ENCODE results near the gene SYNGR1. TPM values are rescaled to one million over a fixed set of nuclear protein-coding genes. Genes with fewer than 3 reads are reported as not detected.

The SYNGR1 gene
- total and polyA plus RNA-seq, 2 of the 8 experiments (the other 6 are each of a cell fraction or from before 2014, with no cell fraction given): 32.5 to 84.7 TPM

- Histone ChIP-seq H3K27ac (ENCODE audit: low read depth, low read length) (no peak overlapping the region), H3K23ac (ENCODE audit: insufficient read length) (no peak overlapping the region), H3K27me3 (replicated peaks in 1 of 4; ENCODE audit: control insufficient read depth in 3 of 4, extremely low read depth in 1 of 4, insufficient read depth in 3 of 4, low read length in 3 of 4) (no peaks in the 10 kb centered on the region), H3K4me1 (replicated peaks in 1 of 4; ENCODE audit: control insufficient read depth in 3 of 4, insufficient read depth in 4 of 4, low read length in 3 of 4) (peaks cover 0 to 18% (median 12%) of the 10 kb centered on the region in 4 experiments; a peak in 5 of 7 replicates), H3K18ac (ENCODE audit: extremely low read depth, low read length) (no peak overlapping the region), H4K8ac (ENCODE audit: extremely low read depth, insufficient read depth, low read length) (no peak overlapping the region), H3K4me2 (ENCODE audit: insufficient read depth in 1 of 2, low read depth in 2 of 2, low read length in 2 of 2) (0 out of 4 replicates have a peak overlapping the region, but pooled peaks have one; percentile 1 to 7), H2AFZ (ENCODE audit: low read length) (no peak overlapping the region), H3K79me1 (ENCODE audit: low read depth, low read length) (no peaks in the 10 kb centered on the region), H3K56ac (replicated peaks; ENCODE audit: insufficient read length, low read depth, low read length) (no peak overlapping the region), H2BK5ac (ENCODE audit: low read depth, low read length) (peak overlapping the region; percentile 14; the same call in 1 of the 2 replicates), H2BK120ac (replicated peaks; ENCODE audit: low read depth, low read length) (no peak overlapping the region), H4K5ac (ENCODE audit: insufficient read length, low read depth, low read length) (no peak overlapping the region), H3K9me3 (ENCODE audit: insufficient read depth in 2 of 2, low read depth in 1 of 2, low read length in 1 of 2) (no peaks in the 10 kb centered on the region), H3K79me2 (ENCODE audit: control insufficient read depth in 1 of 2, insufficient read depth in 2 of 2, low read length in 2 of 2) (no peaks in the 10 kb centered on the region), H3K4me3 (ENCODE audit: extremely low read depth in 1 of 4, insufficient read depth in 2 of 4, low read depth in 3 of 4, low read length in 4 of 4) (no peak overlapping the region), H2AK5ac (ENCODE audit: low read depth, low read length) (no peak overlapping the region), H2BK15ac (ENCODE audit: low read length) (no peak overlapping the region), H2BK12ac (ENCODE audit: low read depth, low read length) (peak overlapping the region; percentile 62), H3K36me3 (ENCODE audit: control insufficient read depth in 2 of 4, insufficient read depth in 4 of 4, low read length in 3 of 4) (peaks cover 20 to 30% (median 25%) of the 10 kb centered on the region in 4 experiments), H4K91ac (replicated peaks; ENCODE audit: insufficient read length, low read length) (peak overlapping the region; percentile 34), H3K14ac (ENCODE audit: insufficient read length) (no peak overlapping the region), H3K23me2 (ENCODE audit: low read depth, low read length) (no peaks in the 10 kb centered on the region), H2BK20ac (ENCODE audit: low read length) (no peak overlapping the region), H3K4ac (replicated peaks; ENCODE audit: insufficient read length, low read depth, low read length) (no peak overlapping the region), H4K20me1 (replicated peaks in 1 of 2; ENCODE audit: control insufficient read depth in 1 of 2, insufficient read depth in 2 of 2, low read length in 2 of 2) (peaks cover 15 to 21% of the 10 kb centered on the region in 2 experiments), H3K9ac (replicated peaks in 1 of 4; ENCODE audit: extremely low read depth in 1 of 4, low read depth in 3 of 4, low read length in 3 of 4) (no peak overlapping the region)
- DNase-seq (ENCODE audit: low read depth in 1 of 2, low spot score in 2 of 2): peak in 1 of 2 experiments; percentile 81
- no peak for FAIRE-seq
- POLR2A ChIA-PET (ENCODE audit: partially characterized antibody): interaction anchor here (0.6 to 37.3 kb wide), 15 partner anchors 8 to 1122 kb away, joined by 3 to 692 read pairs (median 5); partner anchors contain the start of genes RPL3 and SYNGR1
- CTCF ChIA-PET (ENCODE audit: partially characterized antibody): interaction anchor here (0.6 to 4.7 kb wide), 40 partner anchors 9 to 337 kb away, joined by 3 to 48 read pairs (median 4); partner anchors contain the start of genes ATF4 and RPL3
- WGBS, 2 experiments (ENCODE audit: extremely low coverage in 1 of 2, insufficient coverage in 1 of 2, insufficient read length in 1 of 2, insufficient replicate concordance in 2 of 2, low coverage in 1 of 2, low lambda C conversion rate in 2 of 2, missing lambda C conversion rate in 1 of 2): 44% methylated on average over 18 of the region's 18 CpGs; no CpG with 5 or more reads in 1 of the 2 experiments
- peak; percentile 55; the same call in 1 of the 2 replicates for TF ChIP-seq MAX (IDR thresholded peaks at IDR 0.05)
- TF ChIP-seq SRF (IDR thresholded peaks at IDR 0.05; ENCODE audit: low read depth, low read length): peak; percentile 70
- TF ChIP-seq POLR2AphosphoS5 (IDR thresholded peaks at IDR 0.05; ENCODE audit: low read depth, low read length): peak; percentile 21; the same call in 1 of the 2 replicates
- TF ChIP-seq GTF2F1 (IDR thresholded peaks at IDR 0.05; ENCODE audit: borderline replicate concordance, low read depth, low read length): no peak
- TF ChIP-seq POLR2A (IDR thresholded peaks at IDR 0.05; ENCODE audit: control extremely low read depth in 1 of 2, low read depth in 2 of 2, low read length in 2 of 2): peak in 1 of 2 experiments; percentile 43; a peak in 1 of 3 replicates
- TF ChIP-seq, protein P1, sequence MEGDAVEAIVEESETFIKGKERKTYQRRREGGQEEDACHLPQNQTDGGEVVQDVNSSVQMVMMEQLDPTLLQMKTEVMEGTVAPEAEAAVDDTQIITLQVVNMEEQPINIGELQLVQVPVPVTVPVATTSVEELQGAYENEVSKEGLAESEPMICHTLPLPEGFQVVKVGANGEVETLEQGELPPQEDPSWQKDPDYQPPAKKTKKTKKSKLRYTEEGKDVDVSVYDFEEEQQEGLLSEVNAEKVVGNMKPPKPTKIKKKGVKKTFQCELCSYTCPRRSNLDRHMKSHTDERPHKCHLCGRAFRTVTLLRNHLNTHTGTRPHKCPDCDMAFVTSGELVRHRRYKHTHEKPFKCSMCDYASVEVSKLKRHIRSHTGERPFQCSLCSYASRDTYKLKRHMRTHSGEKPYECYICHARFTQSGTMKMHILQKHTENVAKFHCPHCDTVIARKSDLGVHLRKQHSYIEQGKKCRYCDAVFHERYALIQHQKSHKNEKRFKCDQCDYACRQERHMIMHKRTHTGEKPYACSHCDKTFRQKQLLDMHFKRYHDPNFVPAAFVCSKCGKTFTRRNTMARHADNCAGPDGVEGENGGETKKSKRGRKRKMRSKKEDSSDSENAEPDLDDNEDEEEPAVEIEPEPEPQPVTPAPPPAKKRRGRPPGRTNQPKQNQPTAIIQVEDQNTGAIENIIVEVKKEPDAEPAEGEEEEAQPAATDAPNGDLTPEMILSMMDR (IDR thresholded peaks at IDR 0.05; ENCODE audit: control extremely low read depth in 1 of 3, insufficient read depth in 1 of 3, low read depth in 1 of 3, low read length in 3 of 3): peak; percentile 53 to 70 (median 67)
- no peak for TF ChIP-seq HDAC6 (IDR thresholded peaks at IDR 0.05; ENCODE audit: low read depth, low read length)
- TF ChIP-seq E2F6 (IDR thresholded peaks at IDR 0.05): peak; percentile 69
- TF ChIP-seq TAF7 (optimal IDR thresholded peaks at IDR 0.05; ENCODE audit: borderline replicate concordance, low read depth, low read length): no peak
These were observed 40.4 kb upstream of the SYNGR1 start for GRCh38 chr22:39309364-39309861.
